GM12878 (cell line): ENCODE measurements around the gene SCGB3A1. TPM values are rescaled to one million over a fixed set of nuclear protein-coding genes. Genes with fewer than 3 reads are reported as not detected.

Experiments used
- ATAC-seq: fragments of 200-7000 bp; cut with Tn5 transposase; 3 replicates; pipeline ENCODE4 v1.9.1; 2020; ENCODE audit warnings: mild to moderate bottlenecking, moderate library complexity
- BruUV-seq: library from RNA; stranded (reverse); fragments of 400-500 nt; replicated peaks from 2 replicates; lab custom pipeline; 2021; lab: Mats Ljungman, UMichigan
- CTCF ChIA-PET: fragments of 300-600 bp; sonication (Branson Sonifier 250); formaldehyde crosslinking; extraction: SDS; loops from one replicate; lab custom pipeline; 2021; ENCODE audit warnings: inconsistent platforms; lab: Yijun Ruan, JAX
- POLR2A ChIA-PET: fragments of 350-600 bp; formaldehyde crosslinking; extraction: SDS; loops from one replicate; lab custom pipeline; 2021; ENCODE audit warnings: inconsistent platforms; lab: Charles Lee
- RAD21 ChIA-PET: fragments of 300-600 bp; sonication (Branson Sonifier 250); formaldehyde crosslinking; loops from one replicate; lab custom pipeline; 2023; ENCODE audit warnings: antibody characterized with exemption; ENCODE audit not compliant: unreplicated experiment; lab: Charles Lee
- SMC1A ChIA-PET: fragments of 300-600 bp; sonication (Branson Sonifier 250); formaldehyde crosslinking; loops from one replicate; lab custom pipeline; 2023; ENCODE audit not compliant: unreplicated experiment, uncharacterized antibody; lab: Charles Lee
- DNase-seq: peaks from one replicate; pipeline ENCODE4 v3.0.0-alpha.2; 2011; ENCODE audit warnings: low read depth, low spot score
- FAIRE-seq: peaks from 3 replicates; lab custom pipeline; 2011; peaks lifted over from hg19 to GRCh38; lab: Jason Lieb, UNC
- H2AFZ ChIP-seq: 2 replicates; pipeline ENCODE4 v1.6.0; 2011; ENCODE audit warnings: low read depth, low read length, control low read depth; ENCODE audit not compliant: control insufficient read depth
- H3K27ac ChIP-seq: 2 replicates; pipeline ENCODE4 v1.5.1; 2011; ENCODE audit warnings: control low read depth; ENCODE audit not compliant: control insufficient read depth, insufficient read depth
- H3K27me3 ChIP-seq, 2 experiments: replicated peaks in 1 of 2; 2 replicates each; pipeline versions ENCODE4 v1.6.0 to v1.6.1; 2011; ENCODE audit warnings: low read length in 1 of 2; ENCODE audit not compliant: control insufficient read depth in 2 of 2, insufficient read depth in 2 of 2
- H3K36me3 ChIP-seq, 2 experiments: 2 replicates each; pipeline ENCODE4 v1.5.1; 2011; ENCODE audit warnings: low read length in 1 of 2; ENCODE audit not compliant: control insufficient read depth in 2 of 2, insufficient read depth in 2 of 2
- H3K4me1 ChIP-seq: 2 replicates; pipeline ENCODE4 v1.6.1; 2011; ENCODE audit warnings: mild to moderate bottlenecking, low read length, moderate library complexity, mixed read lengths; ENCODE audit not compliant: control insufficient read depth, insufficient read depth
- H3K4me2 ChIP-seq: 2 replicates; pipeline ENCODE4 v1.6.0; 2011; ENCODE audit warnings: control low read depth; ENCODE audit not compliant: control insufficient read depth, insufficient read depth
- H3K4me3 ChIP-seq: fragments of 200-600 bp; sonication (generic); 2 replicates; pipeline ENCODE4 v1.5.1; 2016
- H3K79me2 ChIP-seq: 2 replicates; pipeline ENCODE4 v1.6.0; 2011; ENCODE audit warnings: low read length; ENCODE audit not compliant: control insufficient read depth, insufficient read depth
- H3K9ac ChIP-seq: 2 replicates; pipeline ENCODE4 v1.8.0; 2011; ENCODE audit warnings: low read length, control low read depth, mixed read lengths; ENCODE audit not compliant: control insufficient read depth, insufficient read depth
- H3K9me3 ChIP-seq: replicated peaks from 3 replicates; pipeline ENCODE4 v1.5.1; 2011; ENCODE audit warnings: mild to moderate bottlenecking, low read length; ENCODE audit not compliant: control insufficient read depth, insufficient read depth
- H4K20me1 ChIP-seq: 2 replicates; pipeline ENCODE4 v1.6.0; 2011; ENCODE audit not compliant: control insufficient read depth, insufficient read depth
- BCL11A ChIP-seq: IDR thresholded peaks from 2 replicates; pipeline ENCODE4 v1.6.1; 2011; ENCODE audit warnings: low read depth, low read length
- BRCA1 ChIP-seq: IDR thresholded peaks from 2 replicates; pipeline ENCODE4 v1.6.1; 2011; ENCODE audit warnings: low read depth, low read length, improper control_type of control experiment
- CBFB ChIP-seq: IDR thresholded peaks from 2 replicates; pipeline ENCODE4 v1.6.1; 2016; ENCODE audit warnings: antibody characterized with exemption, low read depth
- CEBPB ChIP-seq, 2 experiments: fragments of 150-350 bp in 1 of 2; IDR thresholded peaks; 2 replicates each; pipeline ENCODE4 v1.6.1; 2012 to 2014; ENCODE audit warnings: low read depth in 2 of 2, low read length in 2 of 2, borderline replicate concordance in 1 of 2, inconsistent platforms in 1 of 2
- DPF2 ChIP-seq: fragments of 450-650 bp; IDR thresholded peaks from 2 replicates; pipeline ENCODE4 v1.6.1; 2017; ENCODE audit warnings: mild to moderate bottlenecking
- NFXL1 ChIP-seq: fragments of 450-650 bp; IDR thresholded peaks from 2 replicates; pipeline ENCODE4 v1.6.1; 2017; ENCODE audit warnings: antibody characterized with exemption, mild to moderate bottlenecking, borderline replicate concordance
- NR2C2 ChIP-seq: IDR thresholded peaks from 2 replicates; pipeline ENCODE4 v1.6.1; 2011; ENCODE audit warnings: borderline replicate concordance, low read depth; ENCODE audit not compliant: control insufficient read depth, insufficient read length
- SIX5 ChIP-seq: IDR thresholded peaks from 2 replicates; pipeline ENCODE4 v1.6.1; 2011; ENCODE audit warnings: mild to moderate bottlenecking, low read depth, low read length, moderate library complexity; ENCODE audit not compliant: severe bottlenecking
- WGBS: methylation state at CpG from one replicate; pipeline ENCODE4 v1.1.6; 2016; ENCODE audit warnings: low lambda C conversion rate; ENCODE audit not compliant: insufficient replicate concordance, insufficient coverage; ENCODE audit errors: missing lambda C conversion rate; 5-methylcytosine and 5-hydroxymethylcytosine counted together
- in situ Hi-C: fragments of 300-500 bp; cut with MboI; formaldehyde crosslinking; loops from 9 replicates; pipeline ENCODE4 v1.14.3; 2018; ENCODE audit warnings: mixed read lengths
- intact Hi-C: fragments of 100-400 bp; cut with micrococcal nuclease; formaldehyde crosslinking; loops from one replicate; pipeline ENCODE4 v1.14.2; 2022; ENCODE audit not compliant: unreplicated experiment
- polyA plus RNA-seq, 11 experiments: library from polyadenylated mRNA; depleted of rRNA in 4 of 11; unstranded in 6 of 11; stranded (reverse) in 5 of 11; fragments of >200 nt; fragmentation: Nextera tagmentation in 4 of 11; fragmentation: Illumina TruSeq in 1 of 11; extraction: Ambion mirVana in 4 of 11; extraction: Trizol in 1 of 11; gene quantifications; 1 replicate in 1 of 11; 2 replicates in 10 of 11; pipeline versions ENCODE4 v1.2.1 to v1.2.3, GENCODE V29; 2011 to 2016; ENCODE audit warnings: inconsistent platforms in 2 of 11, missing spikeins in 2 of 11, low read depth in 1 of 11
- total RNA-seq, 4 experiments: library from RNA; depleted of rRNA in 3 of 4; stranded (reverse); fragments of >200 nt in 3 of 4; fragmentation: Illumina TruSeq in 1 of 4; extraction: Trizol in 1 of 4; gene quantifications; 2 replicates each; pipeline versions ENCODE4 v1.2.1 to v1.2.3, GENCODE V29; 2013 to 2021
- TF ChIP-seq, protein P1 (sequence below): fragments of 450-650 bp; IDR thresholded peaks from 2 replicates; pipeline ENCODE4 v1.6.1; 2017; ENCODE audit warnings: borderline replicate concordance

SCGB3A1 gene
- total and polyA plus RNA-seq, 10 of the 15 experiments (the other 5 are each of a cell fraction or from before 2014, with no cell fraction given) = 0.46 TPM; not detected in 9

- TF ChIP-seq BCL11A (no peak), SIX5 (no peak), BRCA1 (no peak), NR2C2 (no peak), NFXL1 (no peak), CEBPB (IDR thresholded peaks at IDR 0.05; ENCODE audit: borderline replicate concordance in 1 of 2, low read depth in 2 of 2, low read length in 2 of 2) (no peak), DPF2 (no peak), CBFB (no peak)
- TF ChIP-seq, protein P1, sequence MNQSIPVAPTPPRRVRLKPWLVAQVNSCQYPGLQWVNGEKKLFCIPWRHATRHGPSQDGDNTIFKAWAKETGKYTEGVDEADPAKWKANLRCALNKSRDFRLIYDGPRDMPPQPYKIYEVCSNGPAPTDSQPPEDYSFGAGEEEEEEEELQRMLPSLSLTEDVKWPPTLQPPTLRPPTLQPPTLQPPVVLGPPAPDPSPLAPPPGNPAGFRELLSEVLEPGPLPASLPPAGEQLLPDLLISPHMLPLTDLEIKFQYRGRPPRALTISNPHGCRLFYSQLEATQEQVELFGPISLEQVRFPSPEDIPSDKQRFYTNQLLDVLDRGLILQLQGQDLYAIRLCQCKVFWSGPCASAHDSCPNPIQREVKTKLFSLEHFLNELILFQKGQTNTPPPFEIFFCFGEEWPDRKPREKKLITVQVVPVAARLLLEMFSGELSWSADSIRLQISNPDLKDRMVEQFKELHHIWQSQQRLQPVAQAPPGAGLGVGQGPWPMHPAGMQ = no peak
- no peak overlapping the region for H3K27ac ChIP-seq
- H3K4me3 ChIP-seq = no peak overlapping the region
- no peaks in the 10 kb centered on the region for H4K20me1 ChIP-seq
- no peak overlapping the region for H3K9ac ChIP-seq
- intact Hi-C loops (no loop called here), in situ Hi-C loops (no loop called here)
- ChIA-PET CTCF (no interaction called here), POLR2A (no interaction called here), RAD21 (no interaction called here), SMC1A (no interaction called here)
- FAIRE-seq (no peak), ATAC-seq (no peak), DNase-seq (no peak)
- no peaks in the 10 kb centered on the region for H3K4me1 ChIP-seq
- no peak overlapping the region for H3K4me2 ChIP-seq
- no peaks in the 10 kb centered on the region for H3K9me3 ChIP-seq
- WGBS = 53% methylated on average over 34 of the region's 36 CpGs
- no TSS peak for BruUV-seq
- H2AFZ ChIP-seq = no peak overlapping the region
- H3K79me2 ChIP-seq = no peaks in the 10 kb centered on the region
- H3K36me3 ChIP-seq = no peaks in the 10 kb centered on the region
- H3K27me3 ChIP-seq = no peaks in the 10 kb centered on the region; a peak in 1 of 4 replicates
Observed at GRCh38 chr5:180631549-180632383, 40.5 kb upstream of the SCGB3A1 start.
